ENCODE data around the gene EEF1AKMT1. TPM values are rescaled to one million over a fixed set of nuclear protein-coding genes. Genes with fewer than 3 reads are reported as not detected.

Gene EEF1AKMT1
- total RNA-seq, 1 donor from 2014 or later = 5.3 TPM

GRCh38 chr13:20716951-20717350 lies 56.8 kb downstream of the EEF1AKMT1 start:
- Histone ChIP-seq H3K36me3 (ENCODE audit: control insufficient read depth, insufficient read depth, low read length) (no peaks in the 10 kb centered on the region), H3K4me3 (ENCODE audit: low read depth, low read length) (no peak overlapping the region), H3K27me3 (ENCODE audit: control insufficient read depth, insufficient read depth, low read length) (peaks cover 5% of the 10 kb centered on the region)
- no peak for FAIRE-seq
- no peak for DNase-seq (ENCODE audit: low read depth)
- no peak for TF ChIP-seq CTCF (IDR thresholded peaks at IDR 0.05; ENCODE audit: insufficient read depth, low read length, severe bottlenecking)

- DNase-seq (ENCODE audit: low read depth) (no peak), FAIRE-seq (no peak)
- no peak overlapping the region for H3K4me3 ChIP-seq (ENCODE audit: low read depth, low read length)
- peaks cover 3% of the 10 kb centered on the region for H3K27me3 ChIP-seq (ENCODE audit: control insufficient read depth, insufficient read depth, low read length)
- H3K36me3 ChIP-seq (ENCODE audit: control insufficient read depth, insufficient read depth, low read length) = no peaks in the 10 kb centered on the region
- no peak for TF ChIP-seq CTCF (IDR thresholded peaks at IDR 0.05; ENCODE audit: insufficient read depth, low read length, severe bottlenecking)
Observed at GRCh38 chr13:20715330-20715712, 58.4 kb downstream of the EEF1AKMT1 start.

- DNase-seq (ENCODE audit: low read depth) (no peak), FAIRE-seq (no peak)
Observed at GRCh38 chr13:20714563-20715329, 59.0 kb downstream of the EEF1AKMT1 start.

GRCh38 chr13:20714161-20714560 lies 59.6 kb downstream of the EEF1AKMT1 start:
- Histone ChIP-seq H3K27me3 (ENCODE audit: control insufficient read depth, insufficient read depth, low read length) (peaks cover 1% of the 10 kb centered on the region), H3K36me3 (ENCODE audit: control insufficient read depth, insufficient read depth, low read length) (no peaks in the 10 kb centered on the region), H3K4me3 (ENCODE audit: low read depth, low read length) (no peak overlapping the region)
- TF ChIP-seq CTCF (IDR thresholded peaks at IDR 0.05; ENCODE audit: insufficient read depth, low read length, severe bottlenecking) = no peak
- no peak for FAIRE-seq
- DNase-seq (ENCODE audit: low read depth) = no peak

More at GRCh38 chr13:20714563-20715329, 59.0 kb downstream of the EEF1AKMT1 start:
- H3K36me3 ChIP-seq (ENCODE audit: control insufficient read depth, insufficient read depth, low read length) = no peaks in the 10 kb centered on the region
- peaks cover 1% of the 10 kb centered on the region for H3K27me3 ChIP-seq (ENCODE audit: control insufficient read depth, insufficient read depth, low read length)
- no peak for TF ChIP-seq CTCF (IDR thresholded peaks at IDR 0.05; ENCODE audit: insufficient read depth, low read length, severe bottlenecking)
- H3K4me3 ChIP-seq (ENCODE audit: low read depth, low read length) = no peak overlapping the region

GRCh38 chr13:20713751-20714150 lies 60.0 kb downstream of the EEF1AKMT1 start:
- DNase-seq (ENCODE audit: low read depth) = no peak
- Histone ChIP-seq H3K4me3 (ENCODE audit: low read depth, low read length) (no peak overlapping the region), H3K27me3 (ENCODE audit: control insufficient read depth, insufficient read depth, low read length) (peaks cover 1% of the 10 kb centered on the region), H3K36me3 (ENCODE audit: control insufficient read depth, insufficient read depth, low read length) (no peaks in the 10 kb centered on the region)
- no peak for FAIRE-seq
- no peak for TF ChIP-seq CTCF (IDR thresholded peaks at IDR 0.05; ENCODE audit: insufficient read depth, low read length, severe bottlenecking)

GRCh38 chr13:20713014-20713376 lies 60.8 kb downstream of the EEF1AKMT1 start:
- DNase-seq (ENCODE audit: low read depth) (no peak), FAIRE-seq (no peak)
- no peak for TF ChIP-seq CTCF (IDR thresholded peaks at IDR 0.05; ENCODE audit: insufficient read depth, low read length, severe bottlenecking)
- no peak overlapping the region for H3K4me3 ChIP-seq (ENCODE audit: low read depth, low read length)
- no peaks in the 10 kb centered on the region for H3K36me3 ChIP-seq (ENCODE audit: control insufficient read depth, insufficient read depth, low read length)
- H3K27me3 ChIP-seq (ENCODE audit: control insufficient read depth, insufficient read depth, low read length) = peaks cover 1% of the 10 kb centered on the region

Data from bronchial epithelial cell (primary cell).